Calu3 (cell line): ENCODE results near the gene ZDHHC24. TPM values are rescaled to one million over a fixed set of nuclear protein-coding genes. Genes with fewer than 3 reads are reported as not detected.

Source experiments
- BruUV-seq: library from RNA; stranded (reverse); fragments of 400-500 nt; replicated peaks from 2 replicates; lab custom pipeline; 2021; lab: Mats Ljungman, UMichigan
- CTCF ChIA-PET: fragments of 300-600 bp; sonication (Branson Sonifier 250); formaldehyde crosslinking; loops from one replicate; lab custom pipeline; 2022; ENCODE audit warnings: antibody characterized with exemption; lab: Charles Lee
- DNase-seq: peaks from one replicate; pipeline ENCODE4 v3.0.0; 2022
- H3K27ac Mint-ChIP-seq: one replicate; pipeline ENCODE4 v1.8.0; 2022; ENCODE audit warnings: mixed read lengths; ENCODE audit not compliant: unreplicated experiment
- H3K27me3 Mint-ChIP-seq: one replicate; pipeline ENCODE4 v1.8.0; 2022; ENCODE audit warnings: mixed read lengths; ENCODE audit not compliant: unreplicated experiment
- H3K36me3 Mint-ChIP-seq: one replicate; pipeline ENCODE4 v1.8.0; 2022; ENCODE audit warnings: mild to moderate bottlenecking, moderate library complexity, mixed read lengths; ENCODE audit not compliant: insufficient read depth, unreplicated experiment
- H3K4me1 Mint-ChIP-seq: one replicate; pipeline ENCODE4 v1.8.0; 2022; ENCODE audit warnings: mild to moderate bottlenecking, low read depth, mixed read lengths; ENCODE audit not compliant: unreplicated experiment
- H3K4me3 Mint-ChIP-seq: one replicate; pipeline ENCODE4 v1.8.0; 2022; ENCODE audit warnings: mild to moderate bottlenecking, low read depth, moderate library complexity, mixed read lengths; ENCODE audit not compliant: unreplicated experiment
- H3K9me3 Mint-ChIP-seq: one replicate; pipeline ENCODE4 v1.8.0; 2022; ENCODE audit warnings: low read depth, mixed read lengths; ENCODE audit not compliant: unreplicated experiment
- intact Hi-C: fragments of 100-400 bp; cut with micrococcal nuclease; formaldehyde crosslinking; loops from one replicate; pipeline ENCODE4 v1.10.0; 2022; ENCODE audit not compliant: unreplicated experiment
- total RNA-seq: library from RNA; stranded (reverse); gene quantifications from 2 replicates; pipeline ENCODE4 v1.2.3, GENCODE V29; 2022
- TF ChIP-seq, protein P1 (sequence below): fragments of 200-600 bp; IDR thresholded peaks from one replicate; pipeline ENCODE4 v1.8.0; 2022; ENCODE audit warnings: antibody characterized with exemption; ENCODE audit not compliant: unreplicated experiment

Gene ZDHHC24
- total RNA-seq, 1 experiment from 2014 or later, result 15.1 TPM

- Mint-ChIP-seq H3K27me3 (no peaks in the 10 kb centered on the region), H3K4me1 (peaks cover 9% of the 10 kb centered on the region), H3K36me3 (peaks cover 36% of the 10 kb centered on the region), H3K27ac (peak overlapping the region; percentile 89), H3K9me3 (no peaks in the 10 kb centered on the region), H3K4me3 (peak overlapping the region; percentile 95)
- BruUV-seq, result TSS peak; percentile 70
- TF ChIP-seq, protein P1, sequence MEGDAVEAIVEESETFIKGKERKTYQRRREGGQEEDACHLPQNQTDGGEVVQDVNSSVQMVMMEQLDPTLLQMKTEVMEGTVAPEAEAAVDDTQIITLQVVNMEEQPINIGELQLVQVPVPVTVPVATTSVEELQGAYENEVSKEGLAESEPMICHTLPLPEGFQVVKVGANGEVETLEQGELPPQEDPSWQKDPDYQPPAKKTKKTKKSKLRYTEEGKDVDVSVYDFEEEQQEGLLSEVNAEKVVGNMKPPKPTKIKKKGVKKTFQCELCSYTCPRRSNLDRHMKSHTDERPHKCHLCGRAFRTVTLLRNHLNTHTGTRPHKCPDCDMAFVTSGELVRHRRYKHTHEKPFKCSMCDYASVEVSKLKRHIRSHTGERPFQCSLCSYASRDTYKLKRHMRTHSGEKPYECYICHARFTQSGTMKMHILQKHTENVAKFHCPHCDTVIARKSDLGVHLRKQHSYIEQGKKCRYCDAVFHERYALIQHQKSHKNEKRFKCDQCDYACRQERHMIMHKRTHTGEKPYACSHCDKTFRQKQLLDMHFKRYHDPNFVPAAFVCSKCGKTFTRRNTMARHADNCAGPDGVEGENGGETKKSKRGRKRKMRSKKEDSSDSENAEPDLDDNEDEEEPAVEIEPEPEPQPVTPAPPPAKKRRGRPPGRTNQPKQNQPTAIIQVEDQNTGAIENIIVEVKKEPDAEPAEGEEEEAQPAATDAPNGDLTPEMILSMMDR, result no peak
- intact Hi-C loops, result no loop called here
- CTCF ChIA-PET, result interaction anchor here (0.5 to 0.7 kb wide), 2 partner anchors 21 to 159 kb away, joined by 3 read pairs; no protein-coding TSS in a partner anchor
- DNase-seq, result no peak
These were observed 34.9 kb downstream of the ZDHHC24 start for GRCh38 chr11:66510990-66511339.

DNA sequence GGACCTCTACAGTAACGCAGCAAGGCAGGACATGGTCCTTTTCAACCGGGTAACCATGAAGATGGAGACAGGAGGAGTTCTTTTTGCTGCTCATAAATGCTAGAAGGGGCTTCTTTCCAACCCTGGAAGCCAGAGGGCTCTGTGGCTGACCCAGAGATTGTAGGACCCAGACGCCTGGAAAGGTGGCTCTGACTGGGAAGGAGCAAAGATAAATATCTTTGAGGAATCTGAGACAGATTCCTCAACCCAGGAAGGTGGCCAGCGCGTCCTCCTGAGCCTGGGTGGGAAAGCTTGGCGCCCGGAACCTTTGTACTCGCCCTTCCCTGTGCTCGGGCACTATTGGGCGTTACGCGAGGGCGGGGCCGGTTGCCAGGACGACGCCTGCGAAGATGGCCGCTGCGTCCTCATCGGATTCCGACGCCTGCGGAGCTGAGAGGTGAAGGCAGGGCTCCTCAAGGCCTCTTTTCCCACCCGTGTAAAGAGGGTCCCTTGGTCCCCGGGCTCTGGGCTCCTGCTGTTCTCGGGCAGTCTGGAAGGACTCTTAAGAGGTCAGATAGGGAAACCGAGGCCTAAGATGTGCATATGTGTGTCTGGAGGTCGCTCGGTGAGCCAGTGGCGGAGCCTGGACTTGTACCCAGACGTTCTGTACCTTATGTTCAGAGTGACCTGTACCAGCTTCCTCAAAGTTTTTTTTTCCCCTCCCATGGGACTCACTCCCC is 35.4 kb downstream of the ZDHHC24 start, which contains the start of gene BBS1:
BBS1 (plus strand) TSS at position 365 of the 719 bp plus-strand sequence; CDS start at position 390, 25 bp downstream.
- BruUV-seq, result no TSS peak
- Mint-ChIP-seq H3K4me1 (peaks cover 9% of the 10 kb centered on the region), H3K9me3 (no peaks in the 10 kb centered on the region), H3K36me3 (peaks cover 32% of the 10 kb centered on the region), H3K27ac (peak within 1 kb of the TSS; percentile 89), H3K27me3 (no peaks in the 10 kb centered on the region), H3K4me3 (peak within 1 kb of the TSS; percentile 95)
- TF ChIP-seq, protein P1, result no peak
- peak; percentile 87 for DNase-seq
- CTCF ChIA-PET, result interaction anchor here (0.7 kb wide), 1 partner anchor 21 kb away, joined by 3 read pairs; no protein-coding TSS in a partner anchor
- intact Hi-C loops, result no loop called here

DNA sequence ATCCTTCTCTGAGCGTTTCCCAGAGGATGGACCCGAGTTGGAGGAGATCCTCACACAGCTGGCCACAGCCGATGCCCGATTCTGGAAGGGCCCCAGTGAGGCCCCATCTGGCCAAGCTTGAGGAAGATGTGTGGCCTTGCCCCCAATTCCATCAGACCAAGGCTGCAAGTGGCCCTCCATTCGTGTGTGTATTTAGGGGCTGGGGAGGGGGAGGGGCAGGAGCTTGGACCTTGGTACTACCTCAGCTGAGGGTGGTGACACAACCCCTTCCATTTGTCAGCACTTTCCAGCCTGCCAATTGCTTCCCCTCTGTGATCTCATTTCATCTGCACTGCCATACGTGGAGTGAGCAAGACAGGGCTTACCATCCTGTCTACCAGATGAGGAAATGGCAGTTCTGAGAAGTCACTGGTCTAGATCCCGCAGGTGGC is 36.7 kb downstream of the ZDHHC24 start:
- DNase-seq, result no peak
- H3K4me3 Mint-ChIP-seq, result no peak overlapping the region
- CTCF ChIA-PET, result interaction anchor here (0.7 kb wide), 1 partner anchor 39 kb away, joined by 3 read pairs; no protein-coding TSS in a partner anchor

DNA sequence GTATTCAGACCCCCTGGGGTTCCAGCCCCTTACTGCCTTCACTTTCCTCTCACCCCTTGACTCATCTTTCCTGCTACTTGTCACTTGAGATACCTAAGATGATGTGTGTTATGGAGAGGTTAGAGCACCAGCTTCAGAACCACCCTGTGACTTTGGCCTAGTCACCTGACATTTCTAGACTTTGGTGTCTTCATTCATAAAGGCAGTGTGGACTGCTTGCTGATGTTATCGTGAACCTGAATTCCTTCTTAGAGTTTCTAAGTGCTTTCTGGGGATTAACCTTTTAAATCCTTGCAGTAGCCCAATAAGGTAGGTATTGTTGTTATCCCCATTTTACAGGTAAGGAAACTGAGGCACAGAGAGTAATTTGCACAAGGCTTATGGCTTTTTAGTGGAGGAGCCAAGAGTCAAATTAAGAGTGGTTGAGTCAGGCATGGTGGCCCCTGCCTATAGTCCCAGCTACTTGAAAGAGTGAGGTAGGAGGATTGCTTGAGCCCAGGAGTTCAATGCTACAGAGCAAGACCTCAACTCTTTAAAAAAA is 40.5 kb downstream of the ZDHHC24 start:
- Mint-ChIP-seq H3K36me3 (peaks cover 28% of the 10 kb centered on the region), H3K27me3 (no peaks in the 10 kb centered on the region), H3K27ac (no peak overlapping the region), H3K9me3 (no peaks in the 10 kb centered on the region), H3K4me3 (no peak overlapping the region), H3K4me1 (no peaks in the 10 kb centered on the region)
- CTCF ChIA-PET, result no interaction called here
- DNase-seq, result no peak
- intact Hi-C loops, result no loop called here
- no TSS peak for BruUV-seq
- TF ChIP-seq, protein P1, result no peak

More for the DNA sequence above, 36.7 kb downstream of the ZDHHC24 start:
- TF ChIP-seq, protein P1, result no peak
- no peaks in the 10 kb centered on the region for H3K27me3 Mint-ChIP-seq
- intact Hi-C loops, result no loop called here
- no peak overlapping the region for H3K27ac Mint-ChIP-seq
- H3K36me3 Mint-ChIP-seq, result peaks cover 33% of the 10 kb centered on the region
- H3K4me1 Mint-ChIP-seq, result peaks cover 9% of the 10 kb centered on the region
- H3K9me3 Mint-ChIP-seq, result no peaks in the 10 kb centered on the region
- BruUV-seq, result no TSS peak
